NCI-H748 treated with DMSO at 0.1 percent for 48 hours (cell line): Measurements from ENCODE around the gene FAM186B.

Experiments
- DNase-seq: peaks from one replicate; lab custom pipeline; 2025; lab: John Stamatoyannopoulos, UW

Gene FAM186B

DNA sequence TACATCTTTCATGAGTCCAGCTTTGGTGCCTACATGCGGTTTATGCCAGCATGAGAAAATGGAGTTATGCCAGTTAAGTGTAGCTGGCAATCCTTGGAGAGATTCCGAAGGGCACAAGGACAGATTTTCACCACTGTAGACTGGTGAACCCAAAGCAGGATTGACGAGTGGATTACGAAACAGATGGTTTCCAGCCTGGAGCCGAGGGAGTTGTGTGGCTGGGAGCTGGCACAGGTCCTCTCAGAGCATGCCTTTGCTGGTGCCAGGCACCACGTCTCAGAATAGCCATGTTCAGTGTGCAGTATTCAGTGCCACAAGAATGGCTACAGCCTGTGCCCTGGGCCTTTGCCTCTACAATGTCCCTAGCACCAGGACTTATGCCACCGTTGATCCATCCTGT lies 53.4 kb downstream of the FAM186B start:
- no peak for DNase-seq

DNA sequence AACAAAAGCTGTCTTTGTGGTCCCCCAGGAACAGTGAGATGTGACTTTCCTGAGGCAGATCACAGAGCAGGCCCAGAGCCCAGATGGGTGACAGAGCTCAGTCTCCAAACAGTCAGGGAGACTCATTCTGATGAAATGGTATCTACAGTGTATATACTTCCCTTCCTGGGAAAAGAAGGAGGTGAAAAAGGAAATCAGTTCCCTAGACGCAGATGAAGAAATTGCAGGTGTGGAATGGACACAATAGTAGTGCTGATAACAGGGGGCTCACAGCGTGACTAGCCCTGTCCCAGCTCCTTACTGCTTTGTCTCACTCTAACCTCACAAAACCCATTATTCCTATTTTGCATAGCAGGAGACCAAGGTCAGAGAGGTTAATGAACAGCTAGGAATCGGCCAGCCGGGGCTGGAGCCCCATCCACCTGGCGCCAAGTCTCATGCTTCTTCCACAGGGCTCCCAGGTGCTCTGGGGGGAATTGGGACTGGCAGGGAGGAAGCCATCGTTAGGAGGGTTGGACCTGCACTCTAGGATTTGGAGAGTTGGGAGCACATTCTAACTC lies 54.7 kb downstream of the FAM186B start:
- no peak for DNase-seq

DNA sequence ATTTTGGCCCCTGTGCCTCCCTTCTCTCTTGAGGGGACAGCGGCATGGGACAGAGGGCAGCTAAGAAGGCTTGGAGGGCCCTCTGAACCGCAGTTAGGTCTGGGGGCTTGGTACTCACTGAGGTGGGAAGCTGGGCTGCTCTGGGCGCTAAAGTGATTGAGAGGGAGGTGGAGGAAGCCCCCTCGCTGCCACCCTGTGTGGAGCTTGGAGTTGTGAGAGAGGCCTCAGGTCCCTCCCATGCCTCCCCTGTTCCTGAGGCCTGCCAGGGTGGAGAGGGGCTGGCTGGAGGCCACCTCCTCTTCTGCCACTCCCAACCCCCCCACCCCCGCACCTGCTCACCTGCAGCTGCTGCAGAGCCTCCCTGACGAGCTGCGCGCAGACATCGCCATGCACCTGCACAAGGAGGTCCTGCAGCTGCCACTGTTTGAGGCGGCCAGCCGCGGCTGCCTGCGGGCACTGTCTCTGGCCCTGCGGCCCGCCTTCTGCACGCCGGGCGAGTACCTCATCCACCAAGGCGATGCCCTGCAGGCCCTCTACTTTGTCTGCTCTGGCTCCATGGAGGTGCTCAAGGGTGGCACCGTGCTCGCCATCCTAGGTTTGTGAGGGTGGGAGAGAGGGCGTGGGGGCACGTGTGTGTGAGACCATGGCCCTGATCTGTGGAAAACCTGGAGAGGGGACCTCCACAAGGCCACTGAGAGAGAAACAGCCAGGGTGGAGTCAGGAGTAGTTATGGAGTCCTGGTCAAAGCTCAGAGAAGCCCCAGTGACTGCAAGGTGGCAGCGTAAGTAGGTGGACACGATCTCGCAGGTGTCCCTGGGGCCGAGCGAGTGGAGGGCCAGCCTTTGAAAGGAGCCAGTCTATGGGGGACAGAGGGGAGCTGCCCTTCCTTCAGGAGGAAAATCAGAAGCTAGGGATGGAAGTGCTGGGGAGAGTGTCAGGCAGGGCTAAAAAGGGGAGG lies 55.4 kb downstream of the FAM186B start:
- DNase-seq, result peak; percentile 19

DNA sequence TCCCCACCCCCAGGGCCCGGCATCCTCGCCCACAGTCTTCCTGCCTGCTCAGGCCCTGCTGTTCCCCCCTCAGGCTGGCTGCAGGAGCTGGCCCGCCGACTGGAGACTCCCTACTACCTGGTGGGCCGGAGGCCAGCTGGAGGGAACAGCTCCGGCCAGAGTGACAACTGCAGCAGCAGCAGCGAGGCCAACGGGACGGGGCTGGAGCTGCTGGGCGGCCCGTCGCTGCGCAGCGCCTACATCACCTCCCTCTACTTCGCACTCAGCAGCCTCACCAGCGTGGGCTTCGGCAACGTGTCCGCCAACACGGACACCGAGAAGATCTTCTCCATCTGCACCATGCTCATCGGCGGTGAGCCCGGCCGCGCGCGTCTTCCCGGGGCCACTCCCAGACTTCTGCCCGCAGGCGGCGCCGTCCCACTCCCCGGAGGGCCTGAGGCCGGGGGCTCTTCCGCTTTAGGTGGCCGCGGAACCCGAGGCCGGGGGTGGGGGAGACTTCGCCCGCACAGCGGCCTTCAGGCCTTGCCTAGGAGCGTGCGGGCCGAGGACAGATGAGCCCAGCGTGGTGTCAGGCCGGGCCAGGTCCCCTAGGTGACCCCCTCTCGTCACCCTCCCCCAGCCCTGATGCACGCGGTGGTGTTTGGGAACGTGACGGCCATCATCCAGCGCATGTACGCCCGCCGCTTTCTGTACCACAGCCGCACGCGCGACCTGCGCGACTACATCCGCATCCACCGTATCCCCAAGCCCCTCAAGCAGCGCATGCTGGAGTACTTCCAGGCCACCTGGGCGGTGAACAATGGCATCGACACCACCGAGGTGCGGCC lies 56.4 kb downstream of the FAM186B start:
- DNase-seq, result no peak

DNA sequence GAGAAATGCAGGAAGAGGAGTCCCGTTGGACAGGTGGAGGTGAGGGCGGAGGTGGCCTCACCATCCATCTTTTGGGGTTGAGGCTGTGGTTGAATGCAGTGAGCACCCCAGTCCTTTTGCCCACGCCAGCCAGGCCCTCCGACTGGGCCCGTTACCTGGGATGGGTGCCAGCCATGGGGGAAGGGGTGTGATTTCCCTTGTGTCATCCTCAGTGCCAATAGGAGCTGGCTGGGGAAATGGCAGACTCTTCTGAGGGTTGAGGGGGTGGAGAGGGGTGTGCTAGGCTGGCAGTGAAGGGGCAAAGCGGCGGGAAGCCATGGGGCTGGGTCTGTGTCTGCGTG lies 57.0 kb downstream of the FAM186B start:
- no peak for DNase-seq

DNA sequence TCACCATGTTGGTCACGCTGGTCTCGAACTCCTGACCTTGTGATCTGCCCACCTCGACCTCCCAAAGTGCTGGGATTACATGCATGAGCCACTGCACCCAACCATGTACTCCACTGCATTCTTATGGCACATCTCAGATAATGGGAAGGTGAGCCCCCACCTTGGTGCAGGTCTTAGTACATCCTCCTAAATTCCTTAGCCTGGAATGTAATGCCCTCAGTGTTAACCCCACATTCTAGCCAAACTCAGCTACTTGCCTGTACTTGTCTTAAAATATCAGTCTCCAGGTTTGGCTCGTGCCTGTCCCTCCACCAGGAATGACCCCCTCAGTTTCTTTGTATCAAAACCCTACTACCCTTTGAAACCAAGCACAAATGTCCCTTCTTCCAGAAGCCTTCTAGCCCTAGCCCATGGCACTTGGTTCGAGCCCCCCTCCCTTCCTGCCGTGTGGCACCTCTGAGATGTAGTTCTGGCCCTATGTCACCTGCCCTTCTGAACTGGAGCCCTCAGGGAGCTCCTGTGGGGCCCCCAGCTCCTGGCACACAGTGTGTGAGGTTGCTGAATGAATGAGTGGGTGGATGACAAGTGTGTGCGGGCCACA lies 58.2 kb downstream of the FAM186B start:
- no peak for DNase-seq

DNA sequence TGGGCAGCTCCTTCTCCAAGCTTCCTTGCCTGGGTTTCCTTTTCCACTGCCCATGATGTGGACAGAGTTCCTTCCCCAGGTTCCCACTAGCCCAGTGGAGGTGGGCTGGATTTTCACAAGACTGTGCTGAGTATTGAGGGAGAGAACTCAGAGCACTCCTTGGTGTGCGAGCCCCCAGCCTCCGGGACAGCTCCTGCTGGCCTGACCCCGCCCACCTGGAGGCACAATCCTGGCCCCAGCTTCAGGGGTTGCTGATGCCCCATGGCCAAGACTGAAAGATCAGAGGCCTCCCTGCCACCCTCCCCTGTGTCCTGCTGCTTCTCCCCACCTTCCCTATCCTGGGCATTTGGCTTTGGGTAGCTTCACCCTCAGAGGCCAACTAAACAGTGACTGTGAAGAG lies 59.0 kb downstream of the FAM186B start:
- no peak for DNase-seq

DNA sequence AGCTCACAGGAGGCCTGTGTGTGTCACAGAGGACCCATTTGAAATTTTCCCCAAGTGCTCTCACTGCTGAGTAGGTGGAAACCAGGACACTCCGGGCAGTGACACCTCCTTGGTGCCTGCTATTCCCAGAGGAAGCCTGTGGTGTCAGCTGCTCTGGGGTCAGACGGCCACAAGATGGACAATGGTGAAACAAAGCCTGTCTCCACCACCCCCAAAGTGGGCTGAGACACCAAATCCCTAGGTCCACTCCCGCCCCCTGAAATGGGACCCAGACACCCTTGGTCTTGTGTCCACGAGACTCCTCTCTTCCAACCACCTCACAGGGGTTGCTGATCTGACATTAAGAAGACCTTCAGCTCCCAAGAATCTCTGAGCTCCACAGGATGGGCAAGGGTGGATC lies 59.6 kb downstream of the FAM186B start:
- no peak for DNase-seq

DNA sequence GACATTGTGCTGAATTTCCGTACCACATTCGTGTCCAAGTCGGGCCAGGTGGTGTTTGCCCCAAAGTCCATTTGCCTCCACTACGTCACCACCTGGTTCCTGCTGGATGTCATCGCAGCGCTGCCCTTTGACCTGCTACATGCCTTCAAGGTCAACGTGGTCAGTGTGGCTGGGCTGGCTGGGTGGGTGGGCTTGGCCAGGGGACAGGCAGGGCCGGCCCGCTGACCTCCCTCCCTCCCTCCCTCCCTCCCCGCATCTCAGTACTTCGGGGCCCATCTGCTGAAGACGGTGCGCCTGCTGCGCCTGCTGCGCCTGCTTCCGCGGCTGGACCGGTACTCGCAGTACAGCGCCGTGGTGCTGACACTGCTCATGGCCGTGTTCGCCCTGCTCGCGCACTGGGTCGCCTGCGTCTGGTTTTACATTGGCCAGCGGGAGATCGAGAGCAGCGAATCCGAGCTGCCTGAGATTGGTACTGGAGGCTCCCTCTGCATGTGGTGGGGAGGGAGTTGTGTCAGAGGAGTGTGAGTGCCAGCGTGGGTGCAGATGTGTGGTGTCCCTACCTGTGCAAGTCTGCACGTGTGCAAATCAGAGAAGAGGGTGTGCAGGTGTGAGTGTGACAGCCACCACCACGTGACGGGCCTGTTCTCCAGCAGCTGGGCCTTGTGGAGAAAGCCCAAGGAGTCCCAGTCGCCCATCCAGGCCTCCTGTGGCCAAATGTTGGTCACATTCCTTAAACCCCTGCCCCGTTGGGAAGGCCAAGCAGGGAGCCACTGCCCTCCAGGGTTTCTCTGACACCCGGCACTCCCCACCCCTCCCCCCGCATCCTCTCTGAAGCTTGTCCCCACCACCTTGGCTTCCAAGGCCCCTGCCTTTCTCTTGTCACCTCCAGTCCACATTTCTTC lies 61.3 kb downstream of the FAM186B start:
- no peak for DNase-seq

DNA sequence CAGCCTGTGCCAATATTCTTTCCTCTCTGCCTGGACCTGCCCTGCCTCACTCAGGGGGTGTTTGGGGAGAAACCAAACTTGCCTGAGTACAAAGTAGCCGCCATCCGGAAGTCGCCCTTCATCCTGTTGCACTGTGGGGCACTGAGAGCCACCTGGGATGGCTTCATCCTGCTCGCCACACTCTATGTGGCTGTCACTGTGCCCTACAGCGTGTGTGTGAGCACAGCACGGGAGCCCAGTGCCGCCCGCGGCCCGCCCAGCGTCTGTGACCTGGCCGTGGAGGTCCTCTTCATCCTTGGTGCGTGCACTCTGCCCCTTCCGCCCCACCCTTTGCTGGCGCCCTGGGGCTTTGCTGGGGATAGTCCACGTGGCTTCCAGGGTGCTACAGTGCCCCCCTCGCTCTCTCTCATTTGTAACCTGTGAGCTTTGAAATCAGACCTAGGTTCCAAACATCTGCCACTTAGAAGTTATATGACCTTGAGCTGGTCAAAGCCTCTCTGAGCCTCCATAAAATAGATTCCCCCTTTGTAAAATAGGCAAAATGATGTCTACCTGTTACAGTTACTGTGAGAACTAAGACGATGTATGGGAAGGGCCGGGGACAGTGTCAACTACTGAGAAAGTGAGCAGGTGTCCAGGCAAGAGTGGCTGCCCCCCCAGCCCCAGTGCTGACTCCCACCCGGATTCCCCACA lies 62.1 kb downstream of the FAM186B start:
- no peak for DNase-seq

DNA sequence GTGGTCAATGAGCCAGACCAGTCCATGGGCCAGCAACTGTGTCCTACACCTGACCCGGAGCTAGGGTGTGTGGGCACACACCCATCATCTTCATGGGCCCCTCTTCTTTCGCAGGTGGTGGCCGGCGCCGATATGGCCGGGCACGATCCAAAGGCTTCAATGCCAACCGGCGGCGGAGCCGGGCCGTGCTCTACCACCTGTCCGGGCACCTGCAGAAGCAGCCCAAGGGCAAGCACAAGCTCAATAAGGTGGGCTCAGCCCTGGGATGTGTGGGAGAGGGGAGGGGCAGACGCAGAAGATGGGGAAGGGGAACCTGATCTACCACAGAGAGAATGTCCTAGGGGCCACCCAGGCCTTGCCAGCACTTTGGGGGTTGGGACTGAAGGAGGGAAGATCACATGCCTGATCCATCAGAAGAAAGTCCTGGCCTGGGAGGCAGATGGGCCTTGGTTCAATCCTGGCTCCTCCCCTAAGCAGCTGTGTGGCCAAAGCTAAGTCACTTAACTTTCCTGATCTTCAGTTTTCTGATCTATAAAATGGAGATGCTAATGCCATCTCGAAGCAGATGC lies 62.8 kb downstream of the FAM186B start:
- no peak for DNase-seq

DNA sequence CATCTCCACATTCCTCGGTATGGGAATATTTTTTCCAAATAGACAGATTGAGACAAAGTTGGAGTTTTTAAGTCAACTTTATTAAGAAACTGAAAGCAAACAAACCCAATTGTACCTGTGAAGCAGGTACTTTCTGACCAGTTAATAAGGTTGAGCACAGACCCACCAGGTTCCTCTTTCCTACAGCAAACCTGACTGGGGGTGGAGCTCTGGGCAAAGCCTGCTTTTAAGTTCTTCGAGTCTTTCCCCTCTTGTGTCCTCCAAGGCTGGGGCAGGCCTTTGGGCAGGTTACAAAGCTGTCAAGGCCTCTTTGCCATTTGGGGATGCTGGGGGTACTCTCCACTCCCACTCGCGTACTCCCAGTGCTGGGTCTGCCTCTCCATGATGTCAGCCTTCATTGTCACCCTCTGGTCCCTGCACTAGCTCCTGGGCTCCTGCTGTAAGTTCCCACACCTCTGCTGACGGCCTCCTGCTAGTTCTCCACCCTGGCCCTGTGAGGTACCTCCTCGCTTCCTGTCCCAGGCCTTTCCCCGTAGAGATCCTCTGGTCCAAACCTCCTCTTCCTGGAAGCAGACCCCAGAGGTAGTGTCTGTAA lies 63.4 kb downstream of the FAM186B start:
- no peak for DNase-seq

DNA sequence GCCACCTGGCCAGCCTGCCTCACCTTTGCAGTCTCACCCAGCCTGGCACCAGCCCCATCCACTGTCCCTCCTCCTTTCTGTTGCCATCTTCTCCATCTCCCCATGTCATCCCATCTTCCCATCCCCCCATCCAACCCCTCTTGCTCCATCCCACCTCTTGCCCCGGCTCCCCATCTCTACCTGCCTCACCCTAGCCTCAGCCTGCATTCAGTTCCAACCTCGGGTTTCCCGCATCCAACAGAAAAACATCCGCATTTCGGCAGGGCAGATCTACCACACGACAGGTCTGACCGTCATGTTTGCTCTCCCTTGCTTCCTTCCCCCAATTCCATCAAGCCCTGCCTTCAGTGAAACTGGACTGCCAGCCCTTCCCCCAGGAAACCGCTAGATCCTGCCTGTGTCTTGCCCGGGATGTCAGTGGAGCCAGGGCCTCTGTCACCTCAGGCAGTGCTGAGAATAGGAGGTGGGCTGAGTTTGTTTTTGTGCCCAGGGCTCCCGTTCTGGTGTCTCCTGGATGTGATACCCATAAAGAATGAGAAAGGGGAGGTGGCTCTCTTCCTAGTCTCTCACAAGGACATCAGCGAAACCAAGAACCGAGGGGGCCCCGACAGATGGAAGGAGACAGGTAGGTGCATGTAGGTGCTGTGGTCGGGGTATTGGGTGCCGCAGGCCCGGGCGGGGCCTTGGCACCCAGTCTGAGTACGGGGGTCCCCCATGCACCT lies 64.1 kb downstream of the FAM186B start:
- DNase-seq, result no peak

DNA sequence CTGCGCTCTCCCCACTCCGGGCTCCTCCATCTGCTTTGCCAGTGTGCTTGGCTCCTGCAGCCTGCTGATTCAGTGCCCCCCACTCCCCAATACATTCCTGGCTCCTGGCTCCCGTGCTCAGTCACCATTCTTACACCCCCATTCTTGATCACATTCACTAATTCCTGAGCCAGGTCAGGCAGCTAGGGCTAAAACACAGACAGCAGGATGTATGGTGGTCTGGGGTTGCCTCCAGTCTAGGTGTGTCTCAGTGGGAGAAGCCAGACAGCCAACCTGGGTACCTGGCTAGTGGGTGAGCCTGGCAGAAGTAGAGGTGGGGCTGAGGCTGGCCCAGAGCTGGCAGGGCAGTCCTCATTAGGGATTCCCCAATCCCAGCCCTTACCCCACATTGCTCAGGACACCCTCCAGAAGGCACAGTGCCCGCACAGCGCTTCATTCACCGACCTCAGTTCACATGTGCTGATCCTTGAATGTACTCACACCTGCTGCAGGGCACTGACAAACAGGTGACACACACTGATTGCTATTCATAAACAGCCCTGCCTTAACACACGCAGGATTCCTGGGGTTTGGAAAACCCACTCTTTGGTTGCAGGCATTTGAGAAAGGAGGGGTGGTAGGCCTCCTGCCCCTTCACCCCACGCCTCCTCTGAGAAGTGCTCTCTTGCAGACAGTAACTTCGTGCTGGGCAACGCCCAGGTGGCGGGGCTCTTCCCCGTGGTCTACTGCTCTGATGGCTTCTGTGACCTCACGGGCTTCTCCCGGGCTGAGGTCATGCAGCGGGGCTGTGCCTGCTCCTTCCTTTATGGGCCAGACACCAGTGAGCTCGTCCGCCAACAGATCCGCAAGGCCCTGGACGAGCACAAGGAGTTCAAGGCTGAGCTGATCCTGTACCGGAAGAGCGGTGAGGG lies 65.0 kb downstream of the FAM186B start:
- no peak for DNase-seq

DNA sequence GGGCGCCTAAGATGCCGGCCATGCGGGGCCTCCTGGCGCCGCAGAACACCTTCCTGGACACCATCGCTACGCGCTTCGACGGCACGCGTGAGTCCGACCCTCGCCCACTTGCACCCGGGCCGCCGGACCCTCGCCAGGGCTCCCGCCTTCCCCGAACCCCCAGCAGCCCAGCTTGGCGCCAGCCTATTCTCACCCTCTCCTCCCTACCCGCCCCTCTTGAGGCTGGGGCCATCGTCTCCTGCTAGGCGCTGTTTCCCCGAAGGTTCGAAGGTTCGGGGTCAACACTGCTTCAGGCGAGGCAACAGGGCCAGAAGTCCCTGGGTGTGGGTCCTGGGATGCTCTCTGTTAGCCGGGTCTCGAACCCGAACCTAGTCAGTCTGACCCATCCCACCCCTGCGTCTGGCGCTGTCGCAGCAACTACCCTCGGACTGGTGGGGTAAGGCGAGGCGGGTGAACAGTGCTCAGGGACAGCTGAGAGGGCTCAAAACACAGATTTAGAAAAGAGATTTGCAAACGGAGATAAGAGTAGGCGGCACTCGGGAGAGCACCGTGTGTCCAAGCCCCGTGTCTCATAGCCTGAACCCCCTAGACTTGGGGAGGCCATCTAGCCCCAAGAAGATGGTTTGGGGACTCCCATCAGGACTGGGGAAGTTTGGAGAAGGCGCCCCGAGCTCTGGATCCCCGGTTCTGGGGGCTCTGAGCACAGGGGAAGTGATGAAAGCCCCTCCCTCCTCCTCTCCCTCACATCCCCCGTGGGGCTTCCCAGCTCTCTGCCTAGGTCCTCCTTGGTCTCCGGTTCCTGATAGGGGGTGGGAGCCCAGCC lies 65.8 kb downstream of the FAM186B start:
- no peak for DNase-seq

DNA sequence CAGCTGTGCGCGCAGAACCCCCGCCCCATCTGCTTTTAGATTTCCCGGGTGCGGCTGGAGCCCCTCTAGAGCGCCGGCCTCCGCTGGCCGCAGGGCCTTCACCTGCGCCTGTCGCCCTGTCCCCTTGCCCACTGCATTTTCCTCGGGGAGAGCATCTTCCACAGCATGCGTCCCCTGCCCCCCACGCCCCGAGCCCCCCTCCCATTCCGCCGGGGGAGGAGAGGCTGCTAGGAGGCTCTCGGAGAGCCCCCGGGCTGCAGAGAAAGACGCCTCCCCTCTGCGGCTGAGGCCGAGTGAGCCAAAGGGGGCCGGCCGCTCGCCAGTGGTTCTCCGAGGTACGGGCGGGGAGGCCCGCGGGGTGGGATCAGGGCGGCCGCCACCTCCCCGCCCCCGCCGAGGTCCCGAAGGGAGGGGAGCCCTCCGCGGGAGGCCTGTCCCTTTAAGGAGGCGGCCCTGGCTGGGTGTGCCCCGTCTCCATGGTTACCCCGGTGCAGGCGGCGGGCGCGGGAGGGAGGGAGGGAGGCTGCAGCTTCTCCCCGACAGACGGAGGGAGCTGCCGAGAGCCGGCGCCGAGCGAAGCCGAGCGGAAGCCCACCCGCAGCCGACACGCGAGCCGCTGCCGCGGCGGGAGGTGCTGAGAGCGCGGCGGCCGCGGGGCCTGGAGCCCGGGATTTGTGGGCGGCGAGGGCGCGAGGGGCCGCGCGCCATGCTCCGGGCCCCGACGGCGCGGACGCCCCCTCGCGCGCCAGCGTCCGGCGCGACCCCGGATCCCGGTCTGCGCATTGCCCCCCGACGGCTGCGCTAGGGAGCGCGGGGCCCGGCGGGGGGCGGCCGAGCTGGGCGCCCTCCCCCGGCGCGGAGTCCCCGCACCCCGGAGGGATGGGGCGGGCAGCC lies 66.7 kb downstream of the FAM186B start, which contains the start of gene KCNH3:
KCNH3 (plus strand) TSS at position 521 of the 894 bp plus-strand sequence. CDS start 387 bp downstream, outside the sequence.
- DNase-seq, result peak; percentile 55
